HepG2 (cell line): ENCODE results near the gene LRRN4CL.

Source experiments
- MAFK ChIP-seq, 2 experiments: IDR thresholded peaks in 1 of 2; conservative IDR thresholded peaks in 1 of 2; 2 replicates each; pipeline ENCODE4 v1.6.1; 2011; ENCODE audit warnings: improper control_type of control experiment in 2 of 2, low read length in 2 of 2
- MLX ChIP-seq: IDR thresholded peaks from 2 replicates; pipeline ENCODE4 v1.6.1; 2016
- NFRKB ChIP-seq: fragments of 450-650 bp; IDR thresholded peaks from 2 replicates; pipeline ENCODE4 v1.6.1; 2017
- PAWR ChIP-seq: sonication (generic); formaldehyde crosslinking; IDR thresholded peaks from 2 replicates; pipeline ENCODE4 v1.4.0; 2020; ENCODE audit warnings: missing genetic modification reagents, mild to moderate bottlenecking, borderline replicate concordance
- PRMT3 ChIP-seq: sonication (generic); formaldehyde crosslinking; IDR thresholded peaks from 2 replicates; pipeline ENCODE4 v1.8.1; 2022; ENCODE audit warnings: low read depth, mild to moderate bottlenecking, moderate library complexity, missing genetic modification reagents, borderline replicate concordance
- RAD51 ChIP-seq: fragments of 450-650 bp; IDR thresholded peaks from 2 replicates; pipeline ENCODE4 v1.6.1; 2016; ENCODE audit warnings: borderline replicate concordance
- TCF7L2 ChIP-seq: IDR thresholded peaks from 2 replicates; pipeline ENCODE4 v1.6.1; 2011; ENCODE audit warnings: mild to moderate bottlenecking, low read depth, low read length, moderate library complexity
- TEAD3 ChIP-seq: optimal IDR thresholded peaks from 2 replicates; pipeline ENCODE3; 2016; ENCODE audit warnings: borderline replicate concordance
- ZNF749 ChIP-seq: sonication (generic); formaldehyde crosslinking; IDR thresholded peaks from 2 replicates; pipeline ENCODE4 v1.8.0; 2022; ENCODE audit warnings: mild to moderate bottlenecking, missing genetic modification reagents, moderate library complexity, borderline replicate concordance
- ZSCAN31 ChIP-seq: sonication (generic); formaldehyde crosslinking; IDR thresholded peaks from 2 replicates; pipeline ENCODE4 v1.5.0; 2020; ENCODE audit warnings: low read depth, mild to moderate bottlenecking, missing genetic modification reagents
- TF ChIP-seq, protein P1 (sequence below): sonication (generic); formaldehyde crosslinking; IDR thresholded peaks from 2 replicates; pipeline ENCODE4 v1.5.1; 2020; ENCODE audit warnings: mild to moderate bottlenecking, missing genetic modification reagents, moderate library complexity
- TF ChIP-seq, protein P2 (sequence below): sonication (generic); formaldehyde crosslinking; IDR thresholded peaks from 2 replicates; pipeline ENCODE4 v1.5.0; 2020; ENCODE audit warnings: mild to moderate bottlenecking, missing genetic modification reagents, moderate library complexity
- TF ChIP-seq, protein P3 (sequence below): sonication (generic); formaldehyde crosslinking; IDR thresholded peaks from 2 replicates; pipeline ENCODE4 v1.5.0; 2020; ENCODE audit warnings: missing genetic modification reagents
- TF ChIP-seq, protein P4 (sequence below): IDR thresholded peaks from 2 replicates; pipeline ENCODE4 v1.6.1; 2016

- TF ChIP-seq, protein P1, sequence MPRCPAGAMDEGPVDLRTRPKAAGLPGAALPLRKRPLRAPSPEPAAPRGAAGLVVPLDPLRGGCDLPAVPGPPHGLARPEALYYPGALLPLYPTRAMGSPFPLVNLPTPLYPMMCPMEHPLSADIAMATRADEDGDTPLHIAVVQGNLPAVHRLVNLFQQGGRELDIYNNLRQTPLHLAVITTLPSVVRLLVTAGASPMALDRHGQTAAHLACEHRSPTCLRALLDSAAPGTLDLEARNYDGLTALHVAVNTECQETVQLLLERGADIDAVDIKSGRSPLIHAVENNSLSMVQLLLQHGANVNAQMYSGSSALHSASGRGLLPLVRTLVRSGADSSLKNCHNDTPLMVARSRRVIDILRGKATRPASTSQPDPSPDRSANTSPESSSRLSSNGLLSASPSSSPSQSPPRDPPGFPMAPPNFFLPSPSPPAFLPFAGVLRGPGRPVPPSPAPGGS (CRISPR knock-in tag) = no peak; the same call in 1 of the 2 replicates
- no peak for TF ChIP-seq RAD51
- TF ChIP-seq PRMT3 (CRISPR knock-in tag) = no peak
- TF ChIP-seq TEAD3 (CRISPR knock-in tag) = no peak
- TF ChIP-seq, protein P2, sequence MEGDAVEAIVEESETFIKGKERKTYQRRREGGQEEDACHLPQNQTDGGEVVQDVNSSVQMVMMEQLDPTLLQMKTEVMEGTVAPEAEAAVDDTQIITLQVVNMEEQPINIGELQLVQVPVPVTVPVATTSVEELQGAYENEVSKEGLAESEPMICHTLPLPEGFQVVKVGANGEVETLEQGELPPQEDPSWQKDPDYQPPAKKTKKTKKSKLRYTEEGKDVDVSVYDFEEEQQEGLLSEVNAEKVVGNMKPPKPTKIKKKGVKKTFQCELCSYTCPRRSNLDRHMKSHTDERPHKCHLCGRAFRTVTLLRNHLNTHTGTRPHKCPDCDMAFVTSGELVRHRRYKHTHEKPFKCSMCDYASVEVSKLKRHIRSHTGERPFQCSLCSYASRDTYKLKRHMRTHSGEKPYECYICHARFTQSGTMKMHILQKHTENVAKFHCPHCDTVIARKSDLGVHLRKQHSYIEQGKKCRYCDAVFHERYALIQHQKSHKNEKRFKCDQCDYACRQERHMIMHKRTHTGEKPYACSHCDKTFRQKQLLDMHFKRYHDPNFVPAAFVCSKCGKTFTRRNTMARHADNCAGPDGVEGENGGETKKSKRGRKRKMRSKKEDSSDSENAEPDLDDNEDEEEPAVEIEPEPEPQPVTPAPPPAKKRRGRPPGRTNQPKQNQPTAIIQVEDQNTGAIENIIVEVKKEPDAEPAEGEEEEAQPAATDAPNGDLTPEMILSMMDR (CRISPR knock-in tag) = no peak
- TF ChIP-seq MLX (CRISPR knock-in tag) = no peak
- no peak for TF ChIP-seq PAWR
- TF ChIP-seq NFRKB = no peak
- no peak for TF ChIP-seq MAFK (conservative IDR thresholded peaks at IDR 0.05 in 1 of 2, IDR thresholded peaks at IDR 0.05 in 1 of 2; ENCODE audit: low read length in 2 of 2)
- TF ChIP-seq ZSCAN31 = no peak
- no peak for TF ChIP-seq ZNF749 (CRISPR knock-in tag)
- TF ChIP-seq TCF7L2 = no peak
- TF ChIP-seq, protein P3, sequence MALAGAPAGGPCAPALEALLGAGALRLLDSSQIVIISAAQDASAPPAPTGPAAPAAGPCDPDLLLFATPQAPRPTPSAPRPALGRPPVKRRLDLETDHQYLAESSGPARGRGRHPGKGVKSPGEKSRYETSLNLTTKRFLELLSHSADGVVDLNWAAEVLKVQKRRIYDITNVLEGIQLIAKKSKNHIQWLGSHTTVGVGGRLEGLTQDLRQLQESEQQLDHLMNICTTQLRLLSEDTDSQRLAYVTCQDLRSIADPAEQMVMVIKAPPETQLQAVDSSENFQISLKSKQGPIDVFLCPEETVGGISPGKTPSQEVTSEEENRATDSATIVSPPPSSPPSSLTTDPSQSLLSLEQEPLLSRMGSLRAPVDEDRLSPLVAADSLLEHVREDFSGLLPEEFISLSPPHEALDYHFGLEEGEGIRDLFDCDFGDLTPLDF = no peak
- TF ChIP-seq, protein P4, sequence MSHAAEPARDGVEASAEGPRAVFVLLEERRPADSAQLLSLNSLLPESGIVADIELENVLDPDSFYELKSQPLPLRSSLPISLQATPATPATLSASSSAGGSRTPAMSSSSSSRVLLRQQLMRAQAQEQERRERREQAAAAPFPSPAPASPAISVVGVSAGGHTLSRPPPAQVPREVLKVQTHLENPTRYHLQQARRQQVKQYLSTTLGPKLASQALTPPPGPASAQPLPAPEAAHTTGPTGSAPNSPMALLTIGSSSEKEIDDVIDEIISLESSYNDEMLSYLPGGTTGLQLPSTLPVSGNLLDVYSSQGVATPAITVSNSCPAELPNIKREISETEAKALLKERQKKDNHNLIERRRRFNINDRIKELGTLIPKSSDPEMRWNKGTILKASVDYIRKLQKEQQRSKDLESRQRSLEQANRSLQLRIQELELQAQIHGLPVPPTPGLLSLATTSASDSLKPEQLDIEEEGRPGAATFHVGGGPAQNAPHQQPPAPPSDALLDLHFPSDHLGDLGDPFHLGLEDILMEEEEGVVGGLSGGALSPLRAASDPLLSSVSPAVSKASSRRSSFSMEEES (CRISPR knock-in tag) = no peak
Measured at GRCh38 chr11:62645671-62645945, 43.7 kb downstream of the LRRN4CL start.
